Measurements from ENCODE around the gene MTUS2.

MTUS2 gene

GRCh38 chr13:29222458-29222857, 402.3 kb downstream of the MTUS2 start:
- no peaks in the 10 kb centered on the region for H3K4me1 ChIP-seq
- no peaks in the 10 kb centered on the region for H3K36me3 ChIP-seq
- H3K27me3 ChIP-seq = no peaks in the 10 kb centered on the region
- no peak for TF ChIP-seq CTCF (IDR thresholded peaks at IDR 0.05; ENCODE audit: low read depth, low read length)
- no peaks in the 10 kb centered on the region for H3K9me3 ChIP-seq
- no peak for DNase-seq
- H3K4me3 ChIP-seq (ENCODE audit: low read depth, low read length) = no peak overlapping the region

DNA sequence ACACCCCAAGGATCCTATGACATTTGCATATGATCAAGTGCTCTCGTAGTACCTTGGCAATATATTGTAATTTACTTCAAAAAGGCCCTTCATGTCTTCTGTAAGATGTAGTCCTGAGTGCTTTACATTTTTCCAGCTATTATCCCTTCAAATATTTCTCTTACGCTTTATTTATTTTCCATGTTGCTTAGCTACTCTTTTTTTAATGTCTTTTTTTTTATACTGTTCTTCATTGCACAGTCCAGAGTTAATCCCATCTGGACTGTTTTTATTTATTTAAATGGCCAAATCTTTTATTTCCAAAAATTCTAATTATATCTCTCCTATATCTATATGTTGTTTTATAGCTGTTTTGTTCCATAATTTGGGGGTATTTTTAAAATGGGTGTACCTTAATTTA, 404.1 kb downstream of the MTUS2 start:
- Histone ChIP-seq H3K4me3 (ENCODE audit: low read depth, low read length) (no peak overlapping the region), H3K9me3 (no peaks in the 10 kb centered on the region), H3K4me1 (no peaks in the 10 kb centered on the region), H3K36me3 (no peaks in the 10 kb centered on the region), H3K27me3 (0 out of 2 replicates have a peak, but pooled peaks cover 4% of the 10 kb centered on the region)
- DNase-seq = no peak
- TF ChIP-seq CTCF (IDR thresholded peaks at IDR 0.05; ENCODE audit: low read depth, low read length) = no peak

DNA sequence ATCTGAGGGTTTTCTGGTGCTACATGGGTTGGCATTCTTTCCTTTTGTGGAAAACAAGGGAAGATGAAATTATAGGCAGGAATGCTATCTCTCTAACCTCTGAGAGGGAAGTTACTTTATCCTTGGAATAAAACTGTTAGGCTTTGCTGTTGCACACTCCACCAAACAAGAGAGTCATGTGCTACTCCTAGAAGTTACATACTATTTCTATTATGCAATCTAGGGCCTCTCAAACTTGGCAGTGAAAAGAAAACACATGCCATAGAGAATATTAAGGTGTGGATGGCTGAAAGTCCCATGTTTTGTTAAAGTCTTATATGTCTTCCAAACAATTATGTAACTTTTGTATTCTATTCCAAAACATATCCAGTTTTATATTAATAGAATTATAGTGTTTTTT, 407.4 kb downstream of the MTUS2 start:
- DNase-seq = no peak
- Histone ChIP-seq H3K4me1 (no peaks in the 10 kb centered on the region), H3K9me3 (no peaks in the 10 kb centered on the region), H3K36me3 (no peaks in the 10 kb centered on the region), H3K27me3 (peaks cover 8% of the 10 kb centered on the region), H3K4me3 (ENCODE audit: low read depth, low read length) (no peak overlapping the region)
- TF ChIP-seq CTCF (IDR thresholded peaks at IDR 0.05; ENCODE audit: low read depth, low read length) = no peak

DNA sequence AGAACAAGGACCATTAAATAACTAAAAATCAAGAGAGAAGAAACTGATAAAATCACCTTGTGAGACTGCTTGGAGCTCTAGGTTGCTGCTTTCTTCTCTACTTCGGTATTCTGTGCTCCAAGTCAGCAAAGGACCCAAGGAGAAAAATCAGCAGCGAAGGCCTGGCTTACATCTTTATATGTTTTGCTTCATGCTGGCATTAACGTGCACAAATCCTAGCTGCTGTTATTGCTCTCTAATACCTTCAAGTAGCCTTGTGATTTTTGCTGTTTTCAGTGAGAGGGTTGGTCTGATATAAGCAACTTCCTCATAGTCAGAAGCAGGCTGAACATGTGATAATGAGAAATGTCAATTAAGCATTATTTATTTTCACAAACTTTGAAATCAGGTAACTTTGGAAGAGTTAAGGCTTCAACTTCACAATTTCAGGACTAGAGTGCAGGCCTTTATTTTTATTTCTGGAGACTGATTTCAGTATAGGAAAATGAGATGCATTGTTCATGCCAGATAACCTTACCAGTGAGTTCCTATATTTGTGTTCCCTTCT, 410.2 kb downstream of the MTUS2 start:
- Histone ChIP-seq H3K4me3 (ENCODE audit: low read depth, low read length) (no peak overlapping the region), H3K9me3 (no peaks in the 10 kb centered on the region), H3K4me1 (no peaks in the 10 kb centered on the region), H3K27me3 (peaks cover 17% of the 10 kb centered on the region), H3K36me3 (no peaks in the 10 kb centered on the region)
- DNase-seq = no peak
- TF ChIP-seq CTCF (IDR thresholded peaks at IDR 0.05; ENCODE audit: low read depth, low read length) = no peak

DNA sequence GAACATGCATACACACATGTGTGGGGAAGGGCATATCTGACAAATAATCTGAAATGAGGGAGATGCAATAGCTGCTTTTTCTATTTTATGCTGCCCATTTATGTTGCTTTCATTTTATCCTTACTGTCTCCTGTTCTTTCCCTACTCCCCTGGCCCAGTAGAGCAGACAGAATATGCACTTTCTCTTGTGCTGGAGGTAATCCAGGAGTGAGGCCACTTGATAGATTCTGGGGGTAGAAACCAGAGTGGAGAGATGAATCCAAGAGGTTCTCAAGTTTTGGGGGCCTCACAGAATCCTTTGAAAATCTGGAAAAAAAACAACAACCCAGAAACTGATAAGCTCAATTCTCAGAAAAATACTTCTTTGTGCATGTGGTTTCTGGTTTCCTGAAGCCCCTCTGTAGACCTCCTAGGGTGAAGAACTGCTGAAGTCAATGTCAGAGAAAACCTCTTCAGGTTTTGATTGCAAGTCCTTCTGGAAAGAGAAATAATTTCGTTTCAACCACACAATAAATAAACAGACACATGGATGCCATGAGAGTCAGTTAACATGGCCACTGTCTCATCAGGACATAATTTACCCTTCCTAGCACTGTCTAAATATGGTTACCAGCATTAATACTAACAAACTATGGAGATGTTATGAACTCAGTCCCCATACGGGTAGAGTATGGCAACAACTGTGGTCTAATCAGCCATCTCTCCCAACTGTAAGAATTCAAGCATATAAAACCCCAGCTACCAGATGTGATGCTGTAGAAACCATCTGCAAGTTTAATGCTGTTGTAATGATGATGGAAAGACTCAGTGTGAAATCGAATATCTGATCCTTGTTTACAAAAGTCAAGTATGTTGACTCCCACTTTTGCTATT, 419.8 kb downstream of the MTUS2 start:
- Histone ChIP-seq H3K36me3 (no peaks in the 10 kb centered on the region), H3K9me3 (no peaks in the 10 kb centered on the region; the same call in 1 of the 2 replicates), H3K4me1 (no peaks in the 10 kb centered on the region), H3K4me3 (ENCODE audit: low read depth, low read length) (no peak overlapping the region), H3K27me3 (peaks cover 30% of the 10 kb centered on the region)
- no peak for TF ChIP-seq CTCF (IDR thresholded peaks at IDR 0.05; ENCODE audit: low read depth, low read length)
- DNase-seq = no peak

Data from BE2C (cell line).